ENCODE data around the gene SBK3.

GRCh38 chr19:55593096-55593772, 47.9 kb upstream of the SBK3 start:
- TF ChIP-seq POLR2A (IDR thresholded peaks at IDR 0.05; ENCODE audit: extremely low read depth, insufficient read length) (no peak), CTCF (IDR thresholded peaks at IDR 0.05; ENCODE audit: low read depth, low read length) (no peak)
